NCI-H2107 treated with DMSO at 0.1 percent for 48 hours (cell line): ENCODE measurements around the gene MIDN.
A peak's percentile ranks its signal among the peaks of the same experiment; 100 is the strongest.

ENCODE experiments used
- DNase-seq: peaks from one replicate; lab custom pipeline; 2025; ENCODE audit not compliant: unreplicated experiment; lab: John Stamatoyannopoulos, UW

Gene MIDN

GRCh38 chr19:1257475-1258162 lies 9.2 kb downstream of the MIDN start:
- no peak for DNase-seq

GRCh38 chr19:1258163-1258492 lies 9.7 kb downstream of the MIDN start:
- no peak for DNase-seq

GRCh38 chr19:1258707-1259205 lies 10.4 kb downstream of the MIDN start:
- DNase-seq: no peak

- no peak for DNase-seq
Measured at GRCh38 chr19:1259206-1259875, 11.0 kb downstream of the MIDN start.

GRCh38 chr19:1259876-1260748 lies 11.7 kb downstream of the MIDN start:
- DNase-seq: no peak

GRCh38 chr19:1260749-1261537 lies 12.6 kb downstream of the MIDN start:
- DNase-seq: peak; percentile 72

GRCh38 chr19:1261538-1261797 lies 13.1 kb downstream of the MIDN start:
- no peak for DNase-seq

GRCh38 chr19:1261798-1262622 lies 13.6 kb downstream of the MIDN start:
- no peak for DNase-seq

GRCh38 chr19:1262623-1263123 lies 14.3 kb downstream of the MIDN start:
- DNase-seq: no peak

GRCh38 chr19:1263188-1263587 lies 14.8 kb downstream of the MIDN start:
- DNase-seq: no peak

GRCh38 chr19:1264801-1265614 lies 16.6 kb downstream of the MIDN start:
- no peak for DNase-seq

- DNase-seq: no peak
Measured at GRCh38 chr19:1265615-1266128, 17.3 kb downstream of the MIDN start.

- DNase-seq: no peak
Measured at GRCh38 chr19:1266129-1266915, 17.9 kb downstream of the MIDN start.

GRCh38 chr19:1266916-1267476 lies 18.6 kb downstream of the MIDN start:
- DNase-seq: no peak

- no peak for DNase-seq
Measured at GRCh38 chr19:1267477-1268225, 19.3 kb downstream of the MIDN start.

- no peak for DNase-seq
Measured at GRCh38 chr19:1268226-1269064, 20.1 kb downstream of the MIDN start.
